ENCODE data around the gene LRRC2.

The LRRC2 gene

DNA sequence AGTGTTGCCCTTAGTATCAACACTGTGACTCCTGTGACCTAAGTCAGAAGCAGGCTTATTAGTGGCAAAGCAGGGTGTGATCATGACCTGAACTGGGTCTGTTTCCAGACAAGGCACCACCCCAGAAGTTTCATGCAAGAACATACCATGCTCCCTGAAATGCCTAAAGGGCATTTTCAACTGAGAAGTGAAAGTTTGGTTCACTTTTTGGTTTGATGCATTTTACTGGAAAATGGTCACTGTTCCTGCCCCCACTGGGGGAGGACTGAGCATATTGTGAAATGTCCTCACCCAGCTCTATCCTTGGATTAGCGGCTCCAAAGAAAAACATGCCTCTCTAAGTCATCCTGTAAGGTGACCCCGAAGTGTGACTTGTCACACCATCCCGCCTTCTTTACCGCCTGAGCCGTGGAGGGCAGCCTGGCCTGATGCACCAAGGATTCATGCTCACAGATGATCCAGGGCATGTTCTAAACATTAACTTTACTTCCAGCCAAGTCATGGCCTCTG, 43.2 kb upstream of the LRRC2 start:
- H3K27ac ChIP-seq = no peak overlapping the region
- TF ChIP-seq, protein P1, sequence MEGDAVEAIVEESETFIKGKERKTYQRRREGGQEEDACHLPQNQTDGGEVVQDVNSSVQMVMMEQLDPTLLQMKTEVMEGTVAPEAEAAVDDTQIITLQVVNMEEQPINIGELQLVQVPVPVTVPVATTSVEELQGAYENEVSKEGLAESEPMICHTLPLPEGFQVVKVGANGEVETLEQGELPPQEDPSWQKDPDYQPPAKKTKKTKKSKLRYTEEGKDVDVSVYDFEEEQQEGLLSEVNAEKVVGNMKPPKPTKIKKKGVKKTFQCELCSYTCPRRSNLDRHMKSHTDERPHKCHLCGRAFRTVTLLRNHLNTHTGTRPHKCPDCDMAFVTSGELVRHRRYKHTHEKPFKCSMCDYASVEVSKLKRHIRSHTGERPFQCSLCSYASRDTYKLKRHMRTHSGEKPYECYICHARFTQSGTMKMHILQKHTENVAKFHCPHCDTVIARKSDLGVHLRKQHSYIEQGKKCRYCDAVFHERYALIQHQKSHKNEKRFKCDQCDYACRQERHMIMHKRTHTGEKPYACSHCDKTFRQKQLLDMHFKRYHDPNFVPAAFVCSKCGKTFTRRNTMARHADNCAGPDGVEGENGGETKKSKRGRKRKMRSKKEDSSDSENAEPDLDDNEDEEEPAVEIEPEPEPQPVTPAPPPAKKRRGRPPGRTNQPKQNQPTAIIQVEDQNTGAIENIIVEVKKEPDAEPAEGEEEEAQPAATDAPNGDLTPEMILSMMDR (IDR thresholded peaks at IDR 0.05) = no peak
- no peak for TF ChIP-seq ZFX (IDR thresholded peaks at IDR 0.05; ENCODE audit: borderline replicate concordance)

DNA sequence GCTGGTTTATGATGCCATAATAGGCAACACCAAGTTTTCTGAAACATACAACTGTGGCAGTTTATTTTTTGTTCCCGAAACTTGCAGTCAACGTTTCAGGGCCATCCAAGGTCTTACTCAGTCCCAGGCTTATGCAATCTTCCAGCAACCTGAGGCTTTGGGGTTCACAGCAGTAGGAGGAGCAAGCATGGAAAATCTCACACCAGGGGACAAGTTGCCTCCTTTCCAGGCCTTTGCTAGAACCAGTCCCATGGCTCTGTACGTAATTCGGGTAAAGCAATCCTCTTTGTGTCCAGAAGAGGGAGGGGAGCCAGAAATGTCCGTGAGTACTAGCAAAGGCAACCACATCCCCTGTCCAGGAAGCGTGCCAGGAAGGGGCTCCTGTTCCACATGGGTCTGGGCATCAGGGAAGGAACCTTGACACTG, 41.5 kb upstream of the LRRC2 start:
- TF ChIP-seq, protein P1 (IDR thresholded peaks at IDR 0.05) = no peak
- no peak for TF ChIP-seq ZFX (IDR thresholded peaks at IDR 0.05; ENCODE audit: borderline replicate concordance)
- no peak overlapping the region for H3K27ac ChIP-seq

DNA sequence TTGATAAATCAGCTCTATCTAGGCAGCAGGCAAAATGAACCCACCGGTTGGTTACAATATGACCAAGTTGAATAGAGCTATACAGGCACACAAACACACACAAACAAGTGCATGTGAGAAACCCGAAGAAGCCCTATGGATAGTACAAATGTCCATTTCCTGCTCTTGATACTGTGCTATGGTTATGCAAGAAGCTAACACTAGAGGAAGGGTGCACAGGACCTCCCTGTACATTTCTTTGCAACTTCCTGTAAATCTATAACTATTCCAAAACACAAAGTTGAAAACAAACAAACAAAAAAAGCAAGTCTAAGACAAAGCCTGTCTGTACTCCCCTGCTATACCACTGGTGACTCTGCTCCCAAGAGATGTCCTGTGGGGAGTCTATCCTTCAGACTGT, 38.0 kb upstream of the LRRC2 start:
- TF ChIP-seq, protein P1 (IDR thresholded peaks at IDR 0.05) = no peak
- no peak for TF ChIP-seq ZFX (IDR thresholded peaks at IDR 0.05; ENCODE audit: borderline replicate concordance)
- H3K27ac ChIP-seq = no peak overlapping the region

DNA sequence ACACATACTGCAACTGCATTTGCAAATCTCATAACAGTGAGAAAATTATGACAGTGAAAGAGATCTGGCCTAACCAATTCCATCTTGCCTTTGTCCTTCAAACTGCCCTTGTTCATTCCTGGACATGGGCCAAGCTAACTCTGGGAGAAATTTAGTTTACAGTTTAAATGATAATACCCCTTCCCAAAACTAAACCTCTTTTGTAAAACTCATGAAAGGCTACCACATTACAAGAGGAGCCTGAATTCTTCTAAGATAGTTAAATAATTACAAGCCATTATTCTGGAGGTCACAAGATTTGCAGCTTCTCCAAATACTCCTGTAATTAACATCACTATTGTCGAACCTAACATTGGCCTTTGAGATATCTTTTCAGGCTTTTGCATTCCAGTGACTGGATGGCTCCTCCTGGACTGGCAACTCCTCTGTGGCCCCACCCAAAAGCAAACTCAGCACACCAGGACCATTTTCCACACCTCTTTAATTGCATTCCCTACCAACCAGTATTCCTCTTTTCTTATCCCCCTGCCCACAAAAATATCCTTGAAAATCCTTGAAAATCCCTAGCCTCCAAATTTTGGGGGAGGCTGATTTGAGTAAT, 37.4 kb upstream of the LRRC2 start:
- no peak for TF ChIP-seq ZFX (IDR thresholded peaks at IDR 0.05; ENCODE audit: borderline replicate concordance)
- TF ChIP-seq, protein P1 (IDR thresholded peaks at IDR 0.05) = no peak
- no peak overlapping the region for H3K27ac ChIP-seq

- TF ChIP-seq, protein P1 (IDR thresholded peaks at IDR 0.05) = no peak
- no peak for TF ChIP-seq ZFX (IDR thresholded peaks at IDR 0.05; ENCODE audit: borderline replicate concordance)
- no peak overlapping the region for H3K27ac ChIP-seq
Observed at GRCh38 chr3:46599590-46599989, 33.5 kb upstream of the LRRC2 start.

DNA sequence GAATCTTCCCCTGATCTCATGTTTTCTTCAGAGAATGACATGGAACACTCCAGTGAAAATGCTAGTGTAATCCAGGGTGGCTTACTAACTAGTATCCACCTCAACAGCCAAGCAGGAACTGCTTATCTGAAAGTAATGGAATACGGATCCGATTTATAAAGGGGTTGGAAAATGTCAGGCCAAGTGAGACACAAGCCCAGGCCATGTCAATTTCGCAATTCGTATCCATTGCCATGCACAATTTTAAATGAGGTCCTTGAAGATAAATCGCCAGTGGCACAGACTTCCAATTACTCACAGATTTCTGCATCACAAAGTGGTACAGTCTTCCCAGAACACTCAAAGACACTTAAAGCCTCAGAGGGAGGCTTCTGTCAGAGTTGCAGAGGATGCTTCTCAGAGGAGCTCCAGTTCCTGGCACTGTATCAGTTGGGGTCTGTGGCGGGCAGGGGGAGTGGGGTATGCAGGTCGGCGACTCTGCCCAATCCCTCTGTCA, 29.8 kb upstream of the LRRC2 start:
- TF ChIP-seq, protein P1 (IDR thresholded peaks at IDR 0.05) = no peak
- no peak for TF ChIP-seq ZFX (IDR thresholded peaks at IDR 0.05; ENCODE audit: borderline replicate concordance)
- no peak overlapping the region for H3K27ac ChIP-seq

DNA sequence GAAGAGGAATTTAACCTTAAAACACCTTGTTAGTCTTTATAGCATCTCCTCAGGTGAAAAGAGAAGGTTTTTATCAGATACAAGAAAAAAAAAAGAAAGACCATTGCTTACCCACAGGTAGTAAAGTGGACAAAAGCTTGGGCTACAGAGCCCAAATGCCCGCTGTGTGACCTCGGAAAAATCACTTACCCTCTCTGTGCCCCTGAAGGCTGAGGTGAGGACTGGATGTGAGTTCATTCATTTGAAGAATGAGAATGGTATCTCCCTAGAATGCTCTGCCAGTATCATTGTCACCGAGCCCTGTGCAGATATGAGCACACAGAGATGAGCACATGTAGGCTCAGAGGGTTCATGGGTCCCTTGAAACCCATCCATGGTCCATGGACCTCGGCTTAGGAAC, 28.6 kb upstream of the LRRC2 start:
- TF ChIP-seq ZFX (IDR thresholded peaks at IDR 0.05; ENCODE audit: borderline replicate concordance) = no peak
- TF ChIP-seq, protein P1 (IDR thresholded peaks at IDR 0.05) = no peak

More for the DNA sequence above, 28.6 kb upstream of the LRRC2 start:
- no peak overlapping the region for H3K27ac ChIP-seq
